BLaER1 (cell line): ENCODE results near the gene FAM83D.

ENCODE experiments used
- H3K27ac ChIP-seq: shearing (Covaris generic); formaldehyde crosslinking; 2 replicates; pipeline ENCODE4 v1.8.1; 2022
- H3K27me3 ChIP-seq: shearing (Covaris generic); formaldehyde crosslinking; 2 replicates; pipeline ENCODE4 v1.8.1; 2022
- H3K36me3 ChIP-seq: shearing (Covaris generic); formaldehyde crosslinking; 2 replicates; pipeline ENCODE4 v1.8.1; 2022
- H3K4me1 ChIP-seq: shearing (Covaris generic); formaldehyde crosslinking; 2 replicates; pipeline ENCODE4 v1.8.1; 2022
- H3K4me2 ChIP-seq: shearing (Covaris generic); formaldehyde crosslinking; 2 replicates; pipeline ENCODE4 v1.8.1; 2022
- H3K4me3 ChIP-seq: shearing (Covaris generic); formaldehyde crosslinking; 2 replicates; pipeline ENCODE4 v1.8.1; 2022
- H3K9ac ChIP-seq: shearing (Covaris generic); formaldehyde crosslinking; 2 replicates; pipeline ENCODE4 v1.8.1; 2022
- H3K9me3 ChIP-seq: shearing (Covaris generic); formaldehyde crosslinking; 2 replicates; pipeline ENCODE4 v1.8.1; 2022
- H4K20me1 ChIP-seq: shearing (Covaris generic); formaldehyde crosslinking; 2 replicates; pipeline ENCODE4 v1.8.1; 2022
- Cebpa-rat ChIP-seq: shearing (Covaris generic); IDR thresholded peaks from 2 replicates; pipeline ENCODE4 v1.8.1; 2022

Gene FAM83D

GRCh38 chr20:38885357-38885756 lies 40.9 kb upstream of the FAM83D start:
- Histone ChIP-seq H3K9me3 (no peaks in the 10 kb centered on the region), H3K9ac (no peak overlapping the region), H3K36me3 (0 out of 2 replicates have a peak, but pooled peaks cover 7% of the 10 kb centered on the region), H3K27ac (no peak overlapping the region), H4K20me1 (peaks cover 35% of the 10 kb centered on the region), H3K4me1 (peaks cover 38% of the 10 kb centered on the region), H3K4me3 (no peak overlapping the region), H3K4me2 (no peak overlapping the region), H3K27me3 (no peaks in the 10 kb centered on the region)
- TF ChIP-seq Cebpa-rat = no peak

GRCh38 chr20:38888059-38888831 lies 38.0 kb upstream of the FAM83D start:
- TF ChIP-seq Cebpa-rat = no peak
- Histone ChIP-seq H3K9me3 (no peaks in the 10 kb centered on the region), H4K20me1 (peaks cover 16% of the 10 kb centered on the region; the same call in 1 of the 2 replicates), H3K36me3 (0 out of 2 replicates have a peak, but pooled peaks cover 7% of the 10 kb centered on the region), H3K4me3 (no peak overlapping the region), H3K9ac (no peak overlapping the region), H3K4me2 (no peak overlapping the region), H3K4me1 (peaks cover 38% of the 10 kb centered on the region), H3K27me3 (no peaks in the 10 kb centered on the region), H3K27ac (no peak overlapping the region)

GRCh38 chr20:38889050-38889449 lies 37.2 kb upstream of the FAM83D start:
- Histone ChIP-seq H3K4me2 (no peak overlapping the region), H3K27ac (no peak overlapping the region), H3K4me1 (peaks cover 38% of the 10 kb centered on the region), H3K27me3 (no peaks in the 10 kb centered on the region), H3K9ac (no peak overlapping the region), H3K4me3 (no peak overlapping the region), H3K9me3 (no peaks in the 10 kb centered on the region), H3K36me3 (0 out of 2 replicates have a peak, but pooled peaks cover 7% of the 10 kb centered on the region), H4K20me1 (peaks cover 13% of the 10 kb centered on the region; the same call in 1 of the 2 replicates)
- no peak for TF ChIP-seq Cebpa-rat

- Histone ChIP-seq H3K27ac (peak overlapping the region; percentile 30; the same call in 1 of the 2 replicates), H3K9ac (no peak overlapping the region), H3K4me3 (no peak overlapping the region), H4K20me1 (peaks cover 19% of the 10 kb centered on the region; the same call in 1 of the 2 replicates), H3K36me3 (0 out of 2 replicates have a peak, but pooled peaks cover 7% of the 10 kb centered on the region), H3K4me1 (peaks cover 42% of the 10 kb centered on the region), H3K27me3 (no peaks in the 10 kb centered on the region), H3K4me2 (no peak overlapping the region), H3K9me3 (no peaks in the 10 kb centered on the region)
- TF ChIP-seq Cebpa-rat = no peak
Observed at GRCh38 chr20:38889792-38890496, 36.3 kb upstream of the FAM83D start.

GRCh38 chr20:38890497-38890818 lies 35.8 kb upstream of the FAM83D start:
- 0 out of 2 replicates have a peak, but pooled peaks cover 7% of the 10 kb centered on the region for H3K36me3 ChIP-seq
- peaks cover 19% of the 10 kb centered on the region; the same call in 1 of the 2 replicates for H4K20me1 ChIP-seq
- H3K4me2 ChIP-seq = 0 out of 2 replicates have a peak overlapping the region, but pooled peaks have one; percentile 9
- H3K9me3 ChIP-seq = no peaks in the 10 kb centered on the region
- no peak for TF ChIP-seq Cebpa-rat
- no peaks in the 10 kb centered on the region for H3K27me3 ChIP-seq
- H3K4me3 ChIP-seq = no peak overlapping the region
- H3K4me1 ChIP-seq = peaks cover 42% of the 10 kb centered on the region
- no peak overlapping the region for H3K9ac ChIP-seq
- peak overlapping the region; percentile 22; the same call in 1 of the 2 replicates for H3K27ac ChIP-seq

- Histone ChIP-seq H3K36me3 (0 out of 2 replicates have a peak, but pooled peaks cover 7% of the 10 kb centered on the region), H3K27ac (no peak overlapping the region), H3K27me3 (no peaks in the 10 kb centered on the region), H3K4me1 (peaks cover 42% of the 10 kb centered on the region), H3K9ac (peak overlapping the region; percentile 2; the same call in 1 of the 2 replicates), H3K4me2 (peak overlapping the region; percentile 57), H3K9me3 (no peaks in the 10 kb centered on the region), H4K20me1 (0 out of 2 replicates have a peak, but pooled peaks cover 11% of the 10 kb centered on the region), H3K4me3 (no peak overlapping the region)
- no peak for TF ChIP-seq Cebpa-rat
Observed at GRCh38 chr20:38892091-38892981, 33.9 kb upstream of the FAM83D start.

GRCh38 chr20:38893056-38893564 lies 33.1 kb upstream of the FAM83D start:
- peaks cover 42% of the 10 kb centered on the region for H3K4me1 ChIP-seq
- no peak overlapping the region for H3K9ac ChIP-seq
- H3K27me3 ChIP-seq = no peaks in the 10 kb centered on the region
- H3K4me3 ChIP-seq = no peak overlapping the region
- 0 out of 2 replicates have a peak, but pooled peaks cover 7% of the 10 kb centered on the region for H3K36me3 ChIP-seq
- peak overlapping the region; percentile 57 for H3K4me2 ChIP-seq
- no peaks in the 10 kb centered on the region for H3K9me3 ChIP-seq
- no peak for TF ChIP-seq Cebpa-rat
- H3K27ac ChIP-seq = no peak overlapping the region
- 0 out of 2 replicates have a peak, but pooled peaks cover 11% of the 10 kb centered on the region for H4K20me1 ChIP-seq

GRCh38 chr20:38893565-38894090 lies 32.6 kb upstream of the FAM83D start:
- Histone ChIP-seq H3K36me3 (0 out of 2 replicates have a peak, but pooled peaks cover 7% of the 10 kb centered on the region), H3K4me3 (no peak overlapping the region), H4K20me1 (0 out of 2 replicates have a peak, but pooled peaks cover 11% of the 10 kb centered on the region), H3K27ac (no peak overlapping the region), H3K27me3 (no peaks in the 10 kb centered on the region), H3K9ac (no peak overlapping the region), H3K4me1 (peaks cover 42% of the 10 kb centered on the region), H3K9me3 (no peaks in the 10 kb centered on the region), H3K4me2 (peak overlapping the region; percentile 57)
- no peak for TF ChIP-seq Cebpa-rat
